Measurements from ENCODE around the gene IGSF6.
"Not testable (repeated sequence)": the region's sequence is repeated elsewhere in the genome, so short reads cannot be mapped to it uniquely, and the experiment has no call there.

IGSF6 gene

GRCh38 chr16:21652453-21652852 is at the start of gene IGSF6:
IGSF6 (minus strand) TSS chr16:21652608; CDS start chr16:21652598, 10 bp downstream.
- Histone ChIP-seq H3K4me1 (ENCODE audit: insufficient read depth, low read length) (no peaks in the 10 kb centered on the region), H3K27me3 (ENCODE audit: insufficient read depth, low read length) (no peaks in the 10 kb centered on the region), H3K36me3 (ENCODE audit: insufficient read depth, low read depth, low read length) (peaks cover 24% of the 10 kb centered on the region), H3K4me3 (ENCODE audit: low read length) (no peak within 1 kb of the TSS), H3K9me3 (ENCODE audit: insufficient read depth, low read depth, low read length) (no peaks in the 10 kb centered on the region), H3K9ac (ENCODE audit: low read depth, low read length) (no peak within 1 kb of the TSS), H3K27ac (ENCODE audit: low read length) (no peak within 1 kb of the TSS)

GRCh38 chr16:21701271-21701670 is 48.9 kb upstream of the IGSF6 start:
- Histone ChIP-seq H3K4me3 (ENCODE audit: low read length) (no peak overlapping the region), H3K36me3 (ENCODE audit: insufficient read depth, low read depth, low read length) (no peaks in the 10 kb centered on the region), H3K9ac (ENCODE audit: low read depth, low read length) (no peak overlapping the region), H3K27ac (ENCODE audit: low read length) (no peak overlapping the region), H3K27me3 (ENCODE audit: insufficient read depth, low read length) (no peaks in the 10 kb centered on the region), H3K9me3 (ENCODE audit: insufficient read depth, low read depth, low read length) (no peaks in the 10 kb centered on the region), H3K4me1 (ENCODE audit: insufficient read depth, low read length) (no peaks in the 10 kb centered on the region)

GRCh38 chr16:21698169-21699032 is 46.0 kb upstream of the IGSF6 start:
- no peaks in the 10 kb centered on the region for H3K36me3 ChIP-seq (ENCODE audit: insufficient read depth, low read depth, low read length)
- no peaks in the 10 kb centered on the region for H3K9me3 ChIP-seq (ENCODE audit: insufficient read depth, low read depth, low read length)
- H3K27me3 ChIP-seq (ENCODE audit: insufficient read depth, low read length), result no peaks in the 10 kb centered on the region
- H3K27ac ChIP-seq (ENCODE audit: low read length), result no peak overlapping the region
- no peaks in the 10 kb centered on the region for H3K4me1 ChIP-seq (ENCODE audit: insufficient read depth, low read length)
- H3K4me3 ChIP-seq (ENCODE audit: low read length), result no peak overlapping the region
- H3K9ac ChIP-seq (ENCODE audit: low read depth, low read length), result no peak overlapping the region

GRCh38 chr16:21697032-21697431 is 44.6 kb upstream of the IGSF6 start:
- no peaks in the 10 kb centered on the region for H3K9me3 ChIP-seq (ENCODE audit: insufficient read depth, low read depth, low read length)
- no peak overlapping the region for H3K27ac ChIP-seq (ENCODE audit: low read length)
- H3K27me3 ChIP-seq (ENCODE audit: insufficient read depth, low read length), result no peaks in the 10 kb centered on the region
- no peaks in the 10 kb centered on the region for H3K36me3 ChIP-seq (ENCODE audit: insufficient read depth, low read depth, low read length)
- no peak overlapping the region for H3K9ac ChIP-seq (ENCODE audit: low read depth, low read length)
- H3K4me3 ChIP-seq (ENCODE audit: low read length), result no peak overlapping the region
- no peaks in the 10 kb centered on the region for H3K4me1 ChIP-seq (ENCODE audit: insufficient read depth, low read length)

GRCh38 chr16:21694609-21695008 is 42.2 kb upstream of the IGSF6 start:
- Histone ChIP-seq H3K4me1 (ENCODE audit: insufficient read depth, low read length) (no peaks in the 10 kb centered on the region), H3K27me3 (ENCODE audit: insufficient read depth, low read length) (no peaks in the 10 kb centered on the region), H3K36me3 (ENCODE audit: insufficient read depth, low read depth, low read length) (no peaks in the 10 kb centered on the region), H3K4me3 (ENCODE audit: low read length) (no peak overlapping the region), H3K27ac (ENCODE audit: low read length) (no peak overlapping the region), H3K9me3 (ENCODE audit: insufficient read depth, low read depth, low read length) (no peaks in the 10 kb centered on the region), H3K9ac (ENCODE audit: low read depth, low read length) (no peak overlapping the region)

- not testable (repeated sequence) for H3K9ac ChIP-seq (ENCODE audit: low read depth, low read length); H3K27ac ChIP-seq (ENCODE audit: low read length); H3K9me3 ChIP-seq (ENCODE audit: insufficient read depth, low read depth, low read length); H3K27me3 ChIP-seq (ENCODE audit: insufficient read depth, low read length); H3K4me1 ChIP-seq (ENCODE audit: insufficient read depth, low read length); H3K36me3 ChIP-seq (ENCODE audit: insufficient read depth, low read depth, low read length); H3K4me3 ChIP-seq (ENCODE audit: low read length)
Observed at GRCh38 chr16:21690967-21691366, 38.6 kb upstream of the IGSF6 start.

GRCh38 chr16:21689107-21689506 is 36.7 kb upstream of the IGSF6 start:
- Histone ChIP-seq H3K9me3 (ENCODE audit: insufficient read depth, low read depth, low read length) (no peaks in the 10 kb centered on the region), H3K27ac (ENCODE audit: low read length) (no peak overlapping the region), H3K4me1 (ENCODE audit: insufficient read depth, low read length) (no peaks in the 10 kb centered on the region), H3K27me3 (ENCODE audit: insufficient read depth, low read length) (no peaks in the 10 kb centered on the region), H3K36me3 (ENCODE audit: insufficient read depth, low read depth, low read length) (no peaks in the 10 kb centered on the region), H3K9ac (ENCODE audit: low read depth, low read length) (no peak overlapping the region), H3K4me3 (ENCODE audit: low read length) (no peak overlapping the region)

GRCh38 chr16:21685034-21685455 is 32.6 kb upstream of the IGSF6 start:
- no peaks in the 10 kb centered on the region for H3K4me1 ChIP-seq (ENCODE audit: insufficient read depth, low read length)
- H3K27me3 ChIP-seq (ENCODE audit: insufficient read depth, low read length), result no peaks in the 10 kb centered on the region; the same call in 1 of the 2 replicates
- no peaks in the 10 kb centered on the region for H3K9me3 ChIP-seq (ENCODE audit: insufficient read depth, low read depth, low read length)
- H3K4me3 ChIP-seq (ENCODE audit: low read length), result no peak overlapping the region
- no peak overlapping the region for H3K27ac ChIP-seq (ENCODE audit: low read length)
- H3K9ac ChIP-seq (ENCODE audit: low read depth, low read length), result no peak overlapping the region
- H3K36me3 ChIP-seq (ENCODE audit: insufficient read depth, low read depth, low read length), result no peaks in the 10 kb centered on the region

GRCh38 chr16:21684199-21684598 is 31.8 kb upstream of the IGSF6 start:
- no peak overlapping the region for H3K9ac ChIP-seq (ENCODE audit: low read depth, low read length)
- no peaks in the 10 kb centered on the region for H3K9me3 ChIP-seq (ENCODE audit: insufficient read depth, low read depth, low read length)
- H3K4me1 ChIP-seq (ENCODE audit: insufficient read depth, low read length), result no peaks in the 10 kb centered on the region
- no peaks in the 10 kb centered on the region; the same call in 1 of the 2 replicates for H3K27me3 ChIP-seq (ENCODE audit: insufficient read depth, low read length)
- no peak overlapping the region for H3K4me3 ChIP-seq (ENCODE audit: low read length)
- no peak overlapping the region for H3K27ac ChIP-seq (ENCODE audit: low read length)
- no peaks in the 10 kb centered on the region for H3K36me3 ChIP-seq (ENCODE audit: insufficient read depth, low read depth, low read length)

GRCh38 chr16:21683184-21683583 is 30.8 kb upstream of the IGSF6 start:
- no peak overlapping the region for H3K27ac ChIP-seq (ENCODE audit: low read length)
- no peaks in the 10 kb centered on the region for H3K9me3 ChIP-seq (ENCODE audit: insufficient read depth, low read depth, low read length)
- no peaks in the 10 kb centered on the region; the same call in 1 of the 2 replicates for H3K27me3 ChIP-seq (ENCODE audit: insufficient read depth, low read length)
- H3K4me1 ChIP-seq (ENCODE audit: insufficient read depth, low read length), result no peaks in the 10 kb centered on the region
- H3K4me3 ChIP-seq (ENCODE audit: low read length), result no peak overlapping the region
- H3K9ac ChIP-seq (ENCODE audit: low read depth, low read length), result no peak overlapping the region
- no peaks in the 10 kb centered on the region for H3K36me3 ChIP-seq (ENCODE audit: insufficient read depth, low read depth, low read length)

GRCh38 chr16:21680714-21681113 is 28.3 kb upstream of the IGSF6 start:
- H3K9me3 ChIP-seq (ENCODE audit: insufficient read depth, low read depth, low read length); H3K4me1 ChIP-seq (ENCODE audit: insufficient read depth, low read length); H3K27me3 ChIP-seq (ENCODE audit: insufficient read depth, low read length); H3K27ac ChIP-seq (ENCODE audit: low read length); H3K4me3 ChIP-seq (ENCODE audit: low read length); H3K36me3 ChIP-seq (ENCODE audit: insufficient read depth, low read depth, low read length); H3K9ac ChIP-seq (ENCODE audit: low read depth, low read length): not testable (repeated sequence)

GRCh38 chr16:21674456-21674855 is 22.0 kb upstream of the IGSF6 start:
- not testable (repeated sequence) for H3K36me3 ChIP-seq (ENCODE audit: insufficient read depth, low read depth, low read length); H3K27ac ChIP-seq (ENCODE audit: low read length); H3K9me3 ChIP-seq (ENCODE audit: insufficient read depth, low read depth, low read length); H3K9ac ChIP-seq (ENCODE audit: low read depth, low read length); H3K27me3 ChIP-seq (ENCODE audit: insufficient read depth, low read length); H3K4me3 ChIP-seq (ENCODE audit: low read length); H3K4me1 ChIP-seq (ENCODE audit: insufficient read depth, low read length)
